HG03354 (cell line): ENCODE measurements around the gene HK3.

Source experiments
- ATAC-seq: cut with Tn5 transposase; IDR thresholded peaks from one replicate; pipeline ENCODE4 v1.9.1; 2021; ENCODE audit warnings: mild to moderate bottlenecking; ENCODE audit not compliant: unreplicated experiment, poor library complexity, severe bottlenecking

HK3 gene

DNA sequence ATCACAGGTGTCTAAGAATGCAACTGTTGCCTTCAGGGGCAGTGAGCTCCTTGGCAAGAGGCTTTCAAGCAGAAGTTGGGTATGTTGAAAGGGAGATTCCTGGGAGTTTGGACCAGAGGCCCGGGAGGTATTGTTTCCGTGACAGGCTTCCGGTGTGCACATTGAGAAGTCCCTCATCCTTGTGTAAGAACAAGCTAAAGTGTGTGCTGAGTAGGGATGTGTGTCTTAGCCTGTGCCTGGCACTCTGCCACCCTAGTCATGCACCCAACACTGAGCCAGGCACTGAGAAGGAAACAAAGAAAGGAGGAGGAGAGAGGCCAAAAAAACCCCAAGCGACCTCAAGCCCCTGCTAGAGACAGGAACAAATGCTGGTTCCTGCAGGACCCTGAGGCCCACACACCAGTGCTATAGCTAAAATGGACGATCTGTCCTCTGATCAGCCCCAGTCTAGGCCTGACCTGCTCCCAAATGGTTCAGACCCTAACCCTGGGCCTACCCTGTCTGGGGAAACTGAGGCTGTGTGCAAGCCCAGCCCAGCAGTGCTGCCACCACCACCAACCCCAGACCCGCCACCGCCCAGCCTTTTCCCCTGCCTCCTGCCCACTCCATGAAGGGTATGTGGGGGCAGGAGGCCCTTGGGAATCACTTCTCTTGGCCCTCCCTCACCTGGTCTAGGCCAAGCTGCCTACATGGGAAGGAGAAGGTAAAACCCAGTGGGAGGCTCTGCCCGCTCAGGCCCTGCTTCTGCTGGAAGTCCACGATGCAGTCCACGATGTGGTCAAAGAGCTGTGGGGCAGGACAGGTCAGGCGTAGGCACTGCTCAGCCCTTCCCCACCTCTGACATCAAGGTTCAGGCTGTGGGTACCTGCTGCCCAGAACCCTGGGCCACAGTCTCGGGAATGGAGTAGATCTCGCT, 12.6 kb downstream of the HK3 start:
- no peak for ATAC-seq

GRCh38 chr5:176884571-176884890, 14.6 kb downstream of the HK3 start:
- ATAC-seq = no peak

DNA sequence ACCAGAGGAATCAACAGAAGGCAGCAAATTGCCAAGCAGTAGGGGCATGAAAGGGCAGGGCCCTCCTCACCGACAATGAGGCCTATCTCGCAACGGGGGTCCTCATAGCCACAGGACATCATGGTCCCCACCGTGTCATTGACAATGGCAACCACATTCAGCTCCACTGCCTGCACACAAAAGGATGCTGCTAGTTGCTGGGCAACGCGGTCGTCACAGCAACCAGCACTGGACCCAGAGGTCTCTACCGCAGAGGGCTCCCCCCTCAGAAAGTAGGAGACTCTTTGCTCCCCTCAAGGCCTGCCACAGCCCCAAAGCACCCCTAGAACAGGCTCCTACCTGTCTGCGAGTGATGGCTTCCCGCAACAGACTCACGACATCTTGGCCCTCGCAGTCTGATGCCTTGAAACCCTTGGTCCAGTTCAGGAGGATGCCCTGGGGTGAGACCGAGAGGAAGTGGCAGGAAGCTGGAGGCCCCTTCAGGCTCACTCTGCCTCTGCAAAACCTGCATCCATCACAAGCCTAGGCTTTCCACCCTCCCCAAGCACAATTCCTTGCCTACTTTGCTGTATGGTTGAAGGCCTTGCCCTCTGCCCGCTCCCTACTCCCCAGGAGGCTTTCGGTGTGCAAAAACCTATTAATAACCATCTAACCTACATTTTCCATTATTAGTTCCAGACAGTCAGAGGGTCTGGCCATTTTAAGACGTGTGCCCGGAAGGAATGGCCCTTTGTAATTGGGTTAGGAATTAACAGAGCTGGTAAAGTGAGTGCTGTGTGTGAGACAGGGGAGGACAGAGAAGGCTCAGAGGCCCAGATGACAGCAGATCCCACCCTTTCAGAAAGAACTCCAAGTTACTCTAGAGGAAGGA, 15.2 kb downstream of the HK3 start:
- ATAC-seq = no peak

- ATAC-seq = no peak
These were observed 16.6 kb downstream of the HK3 start for GRCh38 chr5:176882567-176882903.

GRCh38 chr5:176881816-176882566, 17.2 kb downstream of the HK3 start:
- ATAC-seq = no peak

GRCh38 chr5:176881021-176881749, 18.0 kb downstream of the HK3 start:
- ATAC-seq = no peak

GRCh38 chr5:176880366-176881020, 18.7 kb downstream of the HK3 start:
- ATAC-seq = no peak

DNA sequence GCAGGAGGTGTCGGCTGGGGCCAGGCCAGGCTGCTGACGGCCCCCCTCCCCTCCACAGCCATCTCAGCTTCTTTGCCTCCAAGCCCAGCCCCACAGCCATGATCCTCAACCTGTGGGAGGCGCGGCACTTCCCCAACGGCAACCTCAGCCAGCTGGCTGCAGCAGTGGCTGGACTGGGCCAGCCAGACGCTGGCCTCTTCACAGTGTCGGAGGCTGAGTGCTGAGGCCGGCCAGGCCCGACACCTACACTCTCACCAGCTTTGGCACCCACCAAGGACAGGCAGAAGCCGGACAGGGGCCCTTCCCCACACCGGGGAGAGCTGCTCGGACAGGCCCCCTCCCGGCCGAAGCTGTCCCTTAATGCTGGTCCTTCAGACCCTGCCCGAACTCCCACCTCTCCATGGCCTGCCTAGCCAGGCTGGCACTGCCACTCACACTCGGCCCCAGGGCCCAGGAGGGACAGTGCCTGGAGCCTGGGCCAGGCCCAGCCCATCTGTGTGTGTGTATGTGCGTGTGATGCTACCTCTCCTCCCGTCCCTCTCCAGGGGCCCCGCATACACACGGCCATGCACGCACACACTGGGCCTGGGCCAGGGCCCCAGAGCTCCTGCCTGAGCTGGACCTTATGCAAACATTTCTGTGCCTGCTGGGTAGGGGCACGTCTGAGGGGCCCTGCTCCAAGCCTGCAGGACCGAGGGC, 19.3 kb downstream of the HK3 start:
- ATAC-seq = no peak

DNA sequence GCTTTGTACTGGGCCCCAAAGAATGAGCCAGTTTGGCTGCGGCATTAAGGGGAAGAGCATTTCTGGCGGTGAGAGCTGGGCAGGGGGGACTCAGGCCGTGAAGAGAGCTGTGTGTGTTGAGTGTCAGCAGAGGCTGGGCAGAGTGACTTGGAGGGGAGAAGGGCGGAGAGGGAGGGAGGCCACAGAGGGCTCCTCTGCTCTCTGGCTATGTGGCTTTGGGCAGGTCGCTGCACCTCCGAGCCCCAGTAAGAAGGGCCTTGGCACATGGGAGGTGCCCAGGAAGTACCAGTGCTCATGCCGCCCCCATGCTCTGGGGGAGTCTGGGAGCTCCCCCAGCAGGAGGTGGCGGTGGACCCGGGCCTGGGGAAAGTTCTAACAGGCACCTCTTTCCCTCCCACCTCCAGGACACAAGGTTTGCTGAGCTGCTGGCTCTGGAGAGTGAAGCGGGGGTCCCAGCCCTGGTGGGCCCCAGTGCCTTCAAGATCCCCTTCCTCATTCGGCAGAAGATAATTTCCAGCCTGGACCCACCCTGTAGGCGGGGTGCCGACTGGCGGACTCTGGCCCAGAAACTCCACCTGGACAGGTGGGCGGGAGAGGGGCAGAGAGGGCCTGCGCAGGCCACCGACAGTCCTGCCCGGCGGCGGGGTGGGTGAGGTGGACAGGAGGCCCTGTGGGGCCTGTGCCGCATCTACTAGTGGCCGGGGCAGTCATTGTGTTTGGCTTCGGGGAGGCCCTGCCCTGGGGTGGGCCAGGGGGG, 20.1 kb downstream of the HK3 start:
- ATAC-seq = no peak

DNA sequence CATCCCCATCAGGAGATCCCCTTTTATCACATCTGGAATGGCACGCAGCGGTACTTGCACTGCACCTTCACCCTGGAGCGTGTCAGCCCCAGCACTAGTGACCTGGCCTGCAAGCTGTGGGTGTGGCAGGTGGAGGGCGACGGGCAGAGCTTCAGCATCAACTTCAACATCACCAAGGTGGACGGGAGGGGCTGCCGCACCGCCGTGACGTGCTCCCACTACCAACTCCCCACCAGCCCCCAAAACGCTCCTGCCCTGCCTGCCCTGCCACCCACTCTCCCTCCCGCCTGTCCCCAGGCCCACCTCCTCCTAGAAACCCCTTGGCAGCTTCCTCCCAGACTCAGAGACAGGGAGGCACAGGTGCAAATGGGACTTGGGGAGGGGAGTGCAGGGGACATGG, 20.7 kb downstream of the HK3 start:
- ATAC-seq = no peak

- ATAC-seq = no peak
These were observed 21.3 kb downstream of the HK3 start for GRCh38 chr5:176877793-176878331.

DNA sequence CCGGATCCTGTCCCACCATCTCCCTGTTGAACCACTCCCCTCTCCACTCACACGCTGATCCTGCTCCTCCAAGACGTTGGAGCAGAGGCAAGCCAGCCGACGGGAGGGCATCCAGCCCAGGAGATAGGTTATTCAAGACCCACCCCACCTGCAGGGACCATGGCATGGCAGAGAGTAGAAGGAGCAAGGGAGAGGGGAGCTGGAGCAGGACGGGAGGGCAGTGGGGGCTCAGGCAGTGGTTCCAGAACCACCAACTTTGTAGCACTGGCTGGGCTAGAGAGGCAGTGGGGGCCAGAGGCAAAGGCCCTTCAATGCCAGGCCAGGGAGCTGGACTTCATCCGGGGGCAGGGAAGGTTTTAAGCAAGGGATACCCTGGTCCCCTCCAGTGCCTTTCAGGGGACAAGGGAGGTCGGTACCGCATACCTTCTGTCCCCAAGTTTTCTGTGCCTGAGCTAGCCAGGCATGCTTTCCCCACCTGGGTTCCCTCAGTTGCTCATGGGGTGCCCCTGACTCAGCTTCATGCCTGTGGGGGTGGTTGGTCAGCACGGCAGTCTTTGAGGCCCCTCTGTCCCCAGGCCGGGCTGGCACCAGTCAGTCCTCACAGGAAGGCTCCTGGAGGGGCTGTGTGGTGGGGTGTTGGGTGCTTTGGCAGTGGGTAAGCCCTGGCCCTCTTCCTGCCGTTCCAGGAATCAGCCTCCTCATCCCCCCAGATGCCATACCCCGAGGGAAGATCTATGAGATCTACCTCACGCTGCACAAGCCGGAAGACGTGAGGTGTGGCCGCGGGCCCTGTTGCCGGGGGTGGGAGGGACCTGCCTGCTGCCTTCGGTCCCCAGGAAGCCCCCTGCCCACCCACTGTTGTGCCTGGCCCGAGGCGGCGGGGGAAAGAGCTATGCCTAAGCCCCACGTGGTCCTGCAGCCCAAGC, 22.4 kb downstream of the HK3 start:
- no peak for ATAC-seq

DNA sequence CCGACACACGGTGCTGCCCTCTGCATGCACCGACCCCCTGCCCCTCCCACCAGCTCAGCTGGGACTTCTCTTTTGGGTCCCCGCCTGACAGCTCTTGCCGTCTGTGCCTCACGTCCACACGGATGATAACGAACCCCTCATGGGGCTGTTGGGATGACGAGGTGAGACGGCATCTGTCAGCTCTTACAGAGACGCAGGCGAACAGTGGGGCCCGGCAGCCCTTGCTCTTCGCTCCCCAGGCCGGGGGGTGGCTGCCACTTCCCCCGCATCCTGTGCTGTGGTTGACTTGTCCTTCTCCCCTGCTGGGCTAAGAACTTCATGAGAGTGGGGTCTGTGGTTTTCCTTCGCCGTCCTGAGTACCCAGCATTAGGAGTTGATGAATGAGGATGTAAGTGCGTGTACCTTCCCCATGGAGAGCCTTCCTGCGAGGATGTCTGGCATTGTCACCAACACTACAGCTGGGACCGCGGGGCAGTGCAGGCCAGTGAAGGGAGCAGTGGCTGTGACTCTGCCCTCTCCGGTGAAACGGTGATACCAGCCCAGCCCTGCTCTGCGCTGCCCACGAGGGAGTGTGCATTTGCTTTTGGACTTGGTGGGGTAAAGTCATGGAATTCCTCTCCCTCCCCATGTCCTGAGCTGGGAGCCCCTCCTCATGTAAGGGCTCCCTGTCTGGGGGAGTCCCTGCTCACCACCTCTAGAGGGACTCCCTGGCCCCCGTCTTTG, 23.2 kb downstream of the HK3 start:
- no peak for ATAC-seq

- ATAC-seq = no peak
These were observed 24.1 kb downstream of the HK3 start for GRCh38 chr5:176875014-176875550.

DNA sequence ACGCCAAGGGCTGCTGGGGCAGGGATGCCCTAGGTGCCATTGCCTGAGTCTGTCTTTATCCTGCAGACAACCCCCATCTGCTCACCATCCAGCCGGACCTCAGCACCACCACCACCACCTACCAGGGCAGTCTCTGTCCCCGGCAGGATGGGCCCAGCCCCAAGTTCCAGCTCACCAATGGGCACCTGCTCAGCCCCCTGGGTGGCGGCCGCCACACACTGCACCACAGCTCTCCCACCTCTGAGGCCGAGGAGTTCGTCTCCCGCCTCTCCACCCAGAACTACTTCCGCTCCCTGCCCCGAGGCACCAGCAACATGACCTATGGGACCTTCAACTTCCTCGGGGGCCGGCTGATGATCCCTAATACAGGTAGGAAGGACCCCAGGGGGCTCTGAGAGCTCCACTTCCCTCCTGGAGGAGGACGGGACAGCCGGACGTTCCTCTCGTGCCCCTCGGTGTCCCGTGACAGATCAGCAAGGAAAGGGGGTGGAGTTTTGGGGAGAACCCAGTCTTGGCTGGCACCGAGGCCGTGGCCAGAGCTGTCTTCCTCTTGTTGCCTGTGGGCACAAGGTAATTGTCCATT, 24.9 kb downstream of the HK3 start:
- no peak for ATAC-seq
